SK-N-SH (cell line): ENCODE measurements around the gene ARHGAP10. TPM values are rescaled to one million over a fixed set of nuclear protein-coding genes. Genes with fewer than 3 reads are reported as not detected.
A peak's percentile ranks its signal among the peaks of the same experiment; 100 is the strongest.

Source experiments
- CTCF ChIA-PET: fragments of 300-600, 350-600 bp; formaldehyde crosslinking; extraction: SDS; loops from one replicate; lab custom pipeline; 2021; lab: Yijun Ruan, JAX
- POLR2A ChIA-PET: fragments of 350-600 bp; sonication (Branson Sonifier 250); formaldehyde crosslinking; extraction: SDS; loops from one replicate; lab custom pipeline; 2020; ENCODE audit warnings: antibody characterized with exemption, inconsistent platforms; lab: Yijun Ruan, JAX
- DNase-seq: peaks from one replicate; pipeline ENCODE4 v3.0.0; 2012
- H2AFZ ChIP-seq: fragments of 200-600 bp; sonication (generic); 2 replicates; pipeline ENCODE4 v1.8.1; 2016; ENCODE audit warnings: antibody characterized with exemption, mild to moderate bottlenecking, low read depth
- H3F3A ChIP-seq: fragments of 200-600 bp; sonication (generic); replicated peaks from 2 replicates; pipeline ENCODE3; 2016; ENCODE audit warnings: antibody characterized with exemption, mild to moderate bottlenecking; ENCODE audit not compliant: insufficient read depth
- H3K27ac ChIP-seq, 2 experiments: fragments of 200-500 bp in 1 of 2; fragments of 200-600 bp in 1 of 2; sonication (Bioruptor generic) in 1 of 2; sonication (generic), shearing (Covaris generic) in 1 of 2; 2 replicates each; pipeline versions ENCODE4 v1.5.1 to v1.6.1; 2014 to 2016; ENCODE audit warnings: low read depth in 2 of 2, inconsistent platforms in 1 of 2, low read length in 1 of 2, mild to moderate bottlenecking in 1 of 2, mixed read lengths in 1 of 2
- H3K27me3 ChIP-seq: fragments of 200-600 bp; sonication (generic), shearing (Covaris generic); 2 replicates; pipeline ENCODE4 v1.6.1; 2016; ENCODE audit warnings: mixed run types; ENCODE audit not compliant: insufficient read depth
- H3K36me3 ChIP-seq, 2 experiments: fragments of 200-500 bp in 1 of 2; fragments of 200-600 bp in 1 of 2; sonication (Bioruptor generic) in 1 of 2; sonication (generic) in 1 of 2; replicated peaks in 1 of 2; 2 replicates each; pipeline versions ENCODE3 to v1.5.1; 2014 to 2016; ENCODE audit warnings: low read length in 1 of 2, mild to moderate bottlenecking in 1 of 2; ENCODE audit not compliant: insufficient read depth in 2 of 2, control insufficient read depth in 1 of 2
- H3K4me1 ChIP-seq, 2 experiments: fragments of 200-500 bp in 1 of 2; fragments of 200-600 bp in 1 of 2; sonication (Bioruptor generic) in 1 of 2; sonication (generic), shearing (Covaris generic) in 1 of 2; 2 replicates each; pipeline versions ENCODE4 v1.5.1 to v1.6.1; 2014 to 2016; ENCODE audit warnings: low read depth in 1 of 2, low read length in 1 of 2, mixed run types in 1 of 2; ENCODE audit not compliant: insufficient read depth in 2 of 2, control insufficient read depth in 1 of 2
- H3K4me2 ChIP-seq: fragments of 200-600 bp; sonication (generic), shearing (Covaris generic); 2 replicates; pipeline ENCODE4 v1.6.1; 2017; ENCODE audit warnings: mixed run types
- H3K4me3 ChIP-seq, 2 experiments: fragments of 200-500 bp in 1 of 2; fragments of 200-600 bp in 1 of 2; sonication (Bioruptor generic) in 1 of 2; sonication (generic), shearing (Covaris generic) in 1 of 2; 2 replicates each; pipeline versions ENCODE4 v1.5.1 to v1.8.1; 2014 to 2016; ENCODE audit warnings: low read depth in 2 of 2, inconsistent platforms in 1 of 2, low read length in 1 of 2, mild to moderate bottlenecking in 1 of 2, mixed read lengths in 1 of 2, moderate library complexity in 1 of 2
- H3K79me2 ChIP-seq: fragments of 200-600 bp; sonication (generic); 2 replicates; pipeline ENCODE4 v1.8.1; 2017; ENCODE audit warnings: mild to moderate bottlenecking; ENCODE audit not compliant: insufficient read depth
- H3K9ac ChIP-seq: fragments of 200-600 bp; sonication (generic); 2 replicates; pipeline ENCODE4 v1.6.1; 2017; ENCODE audit warnings: mixed run types
- H3K9me2 ChIP-seq: fragments of 200-600 bp; sonication (generic); 2 replicates; pipeline ENCODE4 v1.6.1; 2017; ENCODE audit warnings: mixed run types
- H3K9me3 ChIP-seq: fragments of 200-600 bp; sonication (generic); 2 replicates; pipeline ENCODE4 v1.6.1; 2017; ENCODE audit warnings: mixed run types, mild to moderate bottlenecking, moderate library complexity
- H4K20me1 ChIP-seq: fragments of 200-600 bp; sonication (generic); 2 replicates; pipeline ENCODE4 v1.6.1; 2017; ENCODE audit warnings: mild to moderate bottlenecking, mixed run types; ENCODE audit not compliant: insufficient read depth
- ELF1 ChIP-seq: IDR thresholded peaks from 2 replicates; pipeline ENCODE4 v1.4.0; 2012
- EP300 ChIP-seq, 2 experiments: IDR thresholded peaks; 2 replicates each; pipeline versions ENCODE4 v1.4.0 to v1.6.1; 2012; ENCODE audit warnings: borderline replicate concordance in 1 of 2, low read depth in 1 of 2, low read length in 1 of 2
- EZH2phosphoT487 ChIP-seq: fragments of 200-600 bp; sonication (generic); IDR thresholded peaks from 2 replicates; pipeline ENCODE4 v1.6.1; 2017; ENCODE audit warnings: low read depth, mixed run types, mild to moderate bottlenecking, antibody characterized with exemption, moderate library complexity, borderline replicate concordance
- FOXJ3 ChIP-seq: sonication (generic); formaldehyde crosslinking; IDR thresholded peaks from 2 replicates; pipeline ENCODE4 v1.5.1; 2020; ENCODE audit warnings: mild to moderate bottlenecking, missing genetic modification reagents
- GABPA ChIP-seq: IDR thresholded peaks from 2 replicates; pipeline ENCODE4 v1.4.0; 2012; ENCODE audit warnings: low read depth, mild to moderate bottlenecking
- MEF2A ChIP-seq: IDR thresholded peaks from 2 replicates; pipeline ENCODE4 v1.4.0; 2012; ENCODE audit warnings: low read depth, borderline replicate concordance
- MXI1 ChIP-seq: IDR thresholded peaks from 2 replicates; pipeline ENCODE4 v1.6.1; 2012; ENCODE audit warnings: mild to moderate bottlenecking, low read depth, low read length, improper control_type of control experiment
- NRF1 ChIP-seq: IDR thresholded peaks from 2 replicates; pipeline ENCODE4 v1.6.1; 2012; ENCODE audit warnings: low read depth, mild to moderate bottlenecking, low read length
- RCOR1 ChIP-seq: fragments of 150-350 bp; IDR thresholded peaks from 2 replicates; pipeline ENCODE4 v1.6.1; 2017; ENCODE audit warnings: antibody characterized with exemption, low read length
- RXRA ChIP-seq: IDR thresholded peaks from 2 replicates; pipeline ENCODE4 v1.4.0; 2012; ENCODE audit warnings: low read depth, mild to moderate bottlenecking, borderline replicate concordance
- SIN3A ChIP-seq: IDR thresholded peaks from 2 replicates; pipeline ENCODE4 v1.6.1; 2012; ENCODE audit warnings: low read depth, mild to moderate bottlenecking, low read length, moderate library complexity, borderline replicate concordance
- YY1 ChIP-seq: IDR thresholded peaks from 2 replicates; pipeline ENCODE4 v1.4.0; 2012; ENCODE audit warnings: low read depth, mild to moderate bottlenecking
- WGBS: methylation state at CpG from one replicate; pipeline ENCODE4 v1.1.6; 2017; ENCODE audit warnings: low lambda C conversion rate; 5-methylcytosine and 5-hydroxymethylcytosine counted together
- polyA plus RNA-seq, 3 experiments: library from polyadenylated mRNA; depleted of rRNA; stranded (reverse); fragments of >200 nt; gene quantifications; 2 replicates each; pipeline ENCODE4 v1.2.3, GENCODE V29; 2012
- TF ChIP-seq, protein P1 (sequence below): fragments of 150-350 bp; IDR thresholded peaks from 2 replicates; pipeline ENCODE4 v1.6.1; 2016; ENCODE audit warnings: mild to moderate bottlenecking, low read depth, low read length
- TF ChIP-seq, protein P2 (sequence below): IDR thresholded peaks from 2 replicates; pipeline ENCODE4 v1.4.0; 2012; ENCODE audit warnings: low read depth, borderline replicate concordance
- TF ChIP-seq, protein P3 (sequence below): fragments of 150-350 bp; IDR thresholded peaks from 2 replicates; pipeline ENCODE4 v1.6.1; 2017; ENCODE audit warnings: antibody characterized with exemption, low read length, low read depth, borderline replicate concordance
- TF ChIP-seq, protein P4 (sequence below): IDR thresholded peaks from 2 replicates; pipeline ENCODE4 v1.4.0; 2012; ENCODE audit warnings: low read depth, borderline replicate concordance

Gene ARHGAP10
- polyA plus RNA-seq, 1 of the 3 experiments (the other 2 are of a cell fraction): 15.1 TPM

DNA sequence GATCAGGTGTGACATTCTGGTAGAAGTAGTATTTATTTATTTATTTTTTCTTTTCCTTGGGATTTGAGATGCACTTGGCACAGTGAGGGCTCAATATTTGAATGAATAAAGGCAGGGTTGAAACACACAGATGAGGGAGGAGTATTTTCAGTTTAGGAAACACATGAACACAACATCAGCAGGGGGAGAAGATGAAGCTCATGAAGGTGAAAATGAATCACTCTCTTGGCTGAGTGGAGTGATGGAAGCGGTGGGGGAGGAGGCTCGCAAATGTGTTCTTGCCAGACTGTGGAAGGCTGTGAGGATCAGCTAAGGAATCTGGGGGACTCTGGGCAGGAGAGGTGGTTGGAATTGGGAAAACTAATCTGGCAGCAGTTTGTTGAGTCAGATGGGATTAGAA is 55.3 kb downstream of the ARHGAP10 start:
- H3K9ac ChIP-seq: no peak overlapping the region
- no peak overlapping the region for H2AFZ ChIP-seq
- H3F3A ChIP-seq: peaks cover 4% of the 10 kb centered on the region
- no peaks in the 10 kb centered on the region for H3K27me3 ChIP-seq
- no peaks in the 10 kb centered on the region for H3K36me3 ChIP-seq
- CTCF ChIA-PET: interaction anchor here (1.3 to 4.2 kb wide), 4 partner anchors 50 to 79 kb away, joined by 3 to 32 read pairs (median 4); no protein-coding TSS in a partner anchor
- peaks cover 5% of the 10 kb centered on the region; the same call in 1 of the 2 replicates for H4K20me1 ChIP-seq
- H3K27ac ChIP-seq: peak overlapping the region in 1 of 2 experiments; percentile 83; a peak in 2 of 4 replicates
- H3K4me3 ChIP-seq: no peak overlapping the region
- peaks cover 68% of the 10 kb centered on the region for H3K79me2 ChIP-seq
- 72% methylated on average over 2 of the region's 2 CpGs for WGBS
- no peaks in the 10 kb centered on the region for H3K9me3 ChIP-seq
- TF ChIP-seq FOXJ3 (no peak), RCOR1 (no peak), RXRA (no peak), SIN3A (no peak), MXI1 (no peak), NRF1 (no peak), MEF2A (no peak), ELF1 (no peak), EZH2phosphoT487 (no peak), GABPA (no peak), YY1 (no peak), EP300 (IDR thresholded peaks at IDR 0.05; ENCODE audit: borderline replicate concordance in 1 of 2, low read depth in 1 of 2, low read length in 1 of 2) (no peak)
- TF ChIP-seq, protein P1, sequence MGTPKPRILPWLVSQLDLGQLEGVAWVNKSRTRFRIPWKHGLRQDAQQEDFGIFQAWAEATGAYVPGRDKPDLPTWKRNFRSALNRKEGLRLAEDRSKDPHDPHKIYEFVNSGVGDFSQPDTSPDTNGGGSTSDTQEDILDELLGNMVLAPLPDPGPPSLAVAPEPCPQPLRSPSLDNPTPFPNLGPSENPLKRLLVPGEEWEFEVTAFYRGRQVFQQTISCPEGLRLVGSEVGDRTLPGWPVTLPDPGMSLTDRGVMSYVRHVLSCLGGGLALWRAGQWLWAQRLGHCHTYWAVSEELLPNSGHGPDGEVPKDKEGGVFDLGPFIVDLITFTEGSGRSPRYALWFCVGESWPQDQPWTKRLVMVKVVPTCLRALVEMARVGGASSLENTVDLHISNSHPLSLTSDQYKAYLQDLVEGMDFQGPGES: no peak
- TF ChIP-seq, protein P2, sequence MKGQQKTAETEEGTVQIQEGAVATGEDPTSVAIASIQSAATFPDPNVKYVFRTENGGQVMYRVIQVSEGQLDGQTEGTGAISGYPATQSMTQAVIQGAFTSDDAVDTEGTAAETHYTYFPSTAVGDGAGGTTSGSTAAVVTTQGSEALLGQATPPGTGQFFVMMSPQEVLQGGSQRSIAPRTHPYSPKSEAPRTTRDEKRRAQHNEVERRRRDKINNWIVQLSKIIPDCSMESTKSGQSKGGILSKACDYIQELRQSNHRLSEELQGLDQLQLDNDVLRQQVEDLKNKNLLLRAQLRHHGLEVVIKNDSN: no peak
- TF ChIP-seq, protein P3, sequence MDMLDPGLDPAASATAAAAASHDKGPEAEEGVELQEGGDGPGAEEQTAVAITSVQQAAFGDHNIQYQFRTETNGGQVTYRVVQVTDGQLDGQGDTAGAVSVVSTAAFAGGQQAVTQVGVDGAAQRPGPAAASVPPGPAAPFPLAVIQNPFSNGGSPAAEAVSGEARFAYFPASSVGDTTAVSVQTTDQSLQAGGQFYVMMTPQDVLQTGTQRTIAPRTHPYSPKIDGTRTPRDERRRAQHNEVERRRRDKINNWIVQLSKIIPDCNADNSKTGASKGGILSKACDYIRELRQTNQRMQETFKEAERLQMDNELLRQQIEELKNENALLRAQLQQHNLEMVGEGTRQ: no peak
- TF ChIP-seq, protein P4, sequence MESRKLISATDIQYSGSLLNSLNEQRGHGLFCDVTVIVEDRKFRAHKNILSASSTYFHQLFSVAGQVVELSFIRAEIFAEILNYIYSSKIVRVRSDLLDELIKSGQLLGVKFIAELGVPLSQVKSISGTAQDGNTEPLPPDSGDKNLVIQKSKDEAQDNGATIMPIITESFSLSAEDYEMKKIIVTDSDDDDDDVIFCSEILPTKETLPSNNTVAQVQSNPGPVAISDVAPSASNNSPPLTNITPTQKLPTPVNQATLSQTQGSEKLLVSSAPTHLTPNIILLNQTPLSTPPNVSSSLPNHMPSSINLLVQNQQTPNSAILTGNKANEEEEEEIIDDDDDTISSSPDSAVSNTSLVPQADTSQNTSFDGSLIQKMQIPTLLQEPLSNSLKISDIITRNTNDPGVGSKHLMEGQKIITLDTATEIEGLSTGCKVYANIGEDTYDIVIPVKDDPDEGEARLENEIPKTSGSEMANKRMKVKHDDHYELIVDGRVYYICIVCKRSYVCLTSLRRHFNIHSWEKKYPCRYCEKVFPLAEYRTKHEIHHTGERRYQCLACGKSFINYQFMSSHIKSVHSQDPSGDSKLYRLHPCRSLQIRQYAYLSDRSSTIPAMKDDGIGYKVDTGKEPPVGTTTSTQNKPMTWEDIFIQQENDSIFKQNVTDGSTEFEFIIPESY: no peak
- TF ChIP-seq, all 33 proteins: peak for 0
- POLR2A ChIA-PET: interaction anchor here (0.6 kb wide), 1 partner anchor 26 kb away, joined by 4 read pairs; no protein-coding TSS in a partner anchor
- peaks cover 27 to 46% of the 10 kb centered on the region in 2 experiments for H3K4me1 ChIP-seq
- DNase-seq: no peak
- no peaks in the 10 kb centered on the region for H3K9me2 ChIP-seq
- H3K4me2 ChIP-seq: no peak overlapping the region
